Stimulated activated CD8-positive, alpha-beta memory T cell treated with anti-CD3 and anti-CD28 coated beads, Interleukin-12 subunit alpha, Interleukin-12 subunit beta, amount 100 ng/mL, for 4 hours (primary cell): ENCODE measurements around the gene PHF2.
"Not testable (repeated sequence)": the region's sequence is repeated elsewhere in the genome, so short reads cannot be mapped to it uniquely, and the experiment has no call there.

ENCODE experiments used
- DNase-seq: peaks from one replicate; pipeline ENCODE4 v3.0.0-alpha.2; 2020; ENCODE audit warnings: low read depth

Gene PHF2

GRCh38 chr9:93665637-93666438, 89.5 kb downstream of the PHF2 start:
- no peak for DNase-seq

- DNase-seq: not testable (repeated sequence)
Observed at GRCh38 chr9:93666439-93666784, 90.0 kb downstream of the PHF2 start.

GRCh38 chr9:93667006-93667405, 90.6 kb downstream of the PHF2 start:
- no peak for DNase-seq

- DNase-seq: no peak
Observed at GRCh38 chr9:93667627-93668026, 91.2 kb downstream of the PHF2 start.

GRCh38 chr9:93668261-93668871, 92.0 kb downstream of the PHF2 start:
- DNase-seq: no peak

GRCh38 chr9:93669116-93669957, 93.0 kb downstream of the PHF2 start:
- DNase-seq: no peak

- DNase-seq: no peak
Observed at GRCh38 chr9:93669958-93670207, 93.5 kb downstream of the PHF2 start.

GRCh38 chr9:93670208-93671019, 94.0 kb downstream of the PHF2 start:
- no peak for DNase-seq

GRCh38 chr9:93671020-93671338, 94.6 kb downstream of the PHF2 start:
- no peak for DNase-seq

- not testable (repeated sequence) for DNase-seq
Observed at GRCh38 chr9:93672330-93673020, 96.1 kb downstream of the PHF2 start.

- DNase-seq: no peak
Observed at GRCh38 chr9:93673021-93673838, 96.8 kb downstream of the PHF2 start.

GRCh38 chr9:93673839-93674334, 97.5 kb downstream of the PHF2 start:
- no peak for DNase-seq

- DNase-seq: no peak
Observed at GRCh38 chr9:93674580-93675335, 98.4 kb downstream of the PHF2 start.

GRCh38 chr9:93675336-93676150, 99.2 kb downstream of the PHF2 start:
- DNase-seq: no peak

- no peak for DNase-seq
Observed at GRCh38 chr9:93676310-93677047, 100.1 kb downstream of the PHF2 start.

GRCh38 chr9:93677048-93677571, 100.7 kb downstream of the PHF2 start:
- DNase-seq: no peak

GRCh38 chr9:93677641-93678136, 101.3 kb downstream of the PHF2 start:
- DNase-seq: no peak
